Measurements from ENCODE around the gene FILIP1L. TPM values are rescaled to one million over a fixed set of nuclear protein-coding genes. Genes with fewer than 3 reads are reported as not detected.

FILIP1L gene
- total and polyA plus RNA-seq, 2 of the 13 experiments (the other 11 are each of a cell fraction or from before 2014, with no cell fraction given): 8.1 to 187 TPM

GRCh38 chr3:100084100-100084806 is 30.0 kb downstream of the FILIP1L start (continued):
- TF ChIP-seq ZNF704 (CRISPR knock-in tag; IDR thresholded peaks at IDR 0.05; ENCODE audit: borderline replicate concordance) (no peak), JUN (CRISPR knock-in tag; IDR thresholded peaks at IDR 0.05) (no peak), REXO4 (CRISPR knock-in tag; IDR thresholded peaks at IDR 0.05; ENCODE audit: borderline replicate concordance) (no peak), ZFP90 (CRISPR knock-in tag; IDR thresholded peaks at IDR 0.05; ENCODE audit: borderline replicate concordance) (no peak), ZNF776 (CRISPR knock-in tag; IDR thresholded peaks at IDR 0.05) (no peak), ZNF484 (CRISPR knock-in tag; IDR thresholded peaks at IDR 0.05; ENCODE audit: borderline replicate concordance, low read depth) (no peak), ZNF615 (CRISPR knock-in tag; IDR thresholded peaks at IDR 0.05; ENCODE audit: borderline replicate concordance) (no peak), SMAD1 (CRISPR knock-in tag; IDR thresholded peaks at IDR 0.05; ENCODE audit: borderline replicate concordance, low read depth) (no peak), ZZZ3 (CRISPR knock-in tag; IDR thresholded peaks at IDR 0.05; ENCODE audit: borderline replicate concordance) (no peak), KDM4B (CRISPR knock-in tag; IDR thresholded peaks at IDR 0.05) (no peak), CREB1 (IDR thresholded peaks at IDR 0.05) (no peak), CREB1 (CRISPR knock-in tag; IDR thresholded peaks at IDR 0.05) (no peak), BRCA1 (CRISPR knock-in tag; IDR thresholded peaks at IDR 0.05) (no peak)

- Histone ChIP-seq H3K4me2 (ENCODE audit: low read depth, low read length) (no peak overlapping the region), H2AFZ (ENCODE audit: low read length) (no peak overlapping the region), H3K27ac (ENCODE audit: extremely low read length, insufficient read depth, low read length) (no peak overlapping the region), H3K36me3 (replicated peaks in 1 of 2; ENCODE audit: control insufficient read depth in 1 of 2, insufficient read depth in 2 of 2, low read length in 2 of 2) (no peaks in the 10 kb centered on the region), H4K20me1 (ENCODE audit: insufficient read depth, low read length) (no peaks in the 10 kb centered on the region), H3K27me3 (ENCODE audit: control insufficient read depth in 1 of 2, insufficient read depth in 2 of 2, low read length in 2 of 2) (no peaks in the 10 kb centered on the region), H3K79me2 (ENCODE audit: insufficient read depth, low read length) (no peaks in the 10 kb centered on the region), H3K4me3 (replicated peaks in 1 of 3; ENCODE audit: insufficient read depth in 1 of 3, low read depth in 2 of 3, low read length in 3 of 3) (no peak overlapping the region), H3K9ac (ENCODE audit: insufficient read depth, low read depth, low read length) (no peak overlapping the region), H3K4me1 (ENCODE audit: insufficient read depth, low read length) (peaks cover 56% of the 10 kb centered on the region), H3K9me3 (ENCODE audit: low read length) (no peaks in the 10 kb centered on the region)
- DNase-seq (ENCODE audit: low spot score) (no peak), ATAC-seq (no peak), FAIRE-seq (no peak)
- CTCF ChIA-PET (ENCODE audit: low intra/inter-chr PET ratio, low total read pairs): no interaction called here
- POLR2A ChIA-PET: no interaction called here
- WGBS (ENCODE audit: low lambda C conversion rate): 97% methylated on average over 6 of the region's 6 CpGs
- in situ Hi-C loops (cut with HindIII; ENCODE audit: extremely low pct_ligation_motif_present, low pct_unique_long_range_greater_than_20kb): no loop called here
- intact Hi-C loops (cut with micrococcal nuclease; ENCODE audit: unreplicated experiment): no loop called here
- no TSS peak for BruUV-seq (replicated peaks)
- TF ChIP-seq KLF6 (CRISPR knock-in tag; IDR thresholded peaks at IDR 0.05): no peak
- no peak for TF ChIP-seq ESRRA (CRISPR knock-in tag; IDR thresholded peaks at IDR 0.05; ENCODE audit: low read depth)
- no peak for TF ChIP-seq ZBTB10 (CRISPR knock-in tag; IDR thresholded peaks at IDR 0.05; ENCODE audit: borderline replicate concordance)
- no peak for TF ChIP-seq ZBTB14 (CRISPR knock-in tag; IDR thresholded peaks at IDR 0.05)
- no peak for TF ChIP-seq CAMTA2 (CRISPR knock-in tag; IDR thresholded peaks at IDR 0.05; ENCODE audit: borderline replicate concordance)
These were observed 31.1 kb downstream of the FILIP1L start for GRCh38 chr3:100083209-100083608.

Measured in HepG2 (cell line).